Head of caudate nucleus (tissue), 42 donors: ENCODE data around the gene SH2D1B.
"Not testable (repeated sequence)": the region's sequence is repeated elsewhere in the genome, so short reads cannot be mapped to it uniquely, and the experiment has no call there.

Source experiments
- DNase-seq, 42 donors: peaks; one replicate each; pipeline versions ENCODE4 v3.0.0 to v3.0.0-alpha.2; 2020 to 2021; ENCODE audit warnings: mixed read lengths in 7 of 42
- intact Hi-C: fragments of 100-400 bp; cut with DNase I; formaldehyde crosslinking; loops from one replicate; pipeline ENCODE4 v1.15.0; 2022

SH2D1B gene, protein sequence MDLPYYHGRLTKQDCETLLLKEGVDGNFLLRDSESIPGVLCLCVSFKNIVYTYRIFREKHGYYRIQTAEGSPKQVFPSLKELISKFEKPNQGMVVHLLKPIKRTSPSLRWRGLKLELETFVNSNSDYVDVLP

DNA sequence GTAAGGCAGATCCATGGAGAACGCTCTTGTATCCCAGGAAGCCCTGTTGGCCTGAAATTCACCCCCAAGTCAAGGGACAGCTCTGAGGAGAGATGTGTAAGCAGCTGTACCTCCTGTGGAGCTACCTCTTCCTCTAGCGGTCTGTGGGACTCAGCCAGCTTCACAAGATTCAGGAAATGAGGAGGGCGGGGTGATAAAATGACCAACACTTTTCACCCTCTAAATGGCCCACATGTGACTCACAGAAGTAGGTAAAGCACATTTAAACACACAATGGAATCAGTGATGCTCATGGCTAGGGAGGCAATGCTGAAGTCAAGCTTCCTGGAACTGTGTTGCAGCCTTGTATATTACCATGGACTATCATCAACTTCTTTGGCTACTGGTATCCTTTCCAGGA lies at the start of gene SH2D1B:
TSS of gene SH2D1B (minus strand) at position 135 of the 400 bp plus-strand sequence. CDS start at position 15, 120 bp downstream.
- intact Hi-C loops: no loop called here
- no peak for DNase-seq

DNA sequence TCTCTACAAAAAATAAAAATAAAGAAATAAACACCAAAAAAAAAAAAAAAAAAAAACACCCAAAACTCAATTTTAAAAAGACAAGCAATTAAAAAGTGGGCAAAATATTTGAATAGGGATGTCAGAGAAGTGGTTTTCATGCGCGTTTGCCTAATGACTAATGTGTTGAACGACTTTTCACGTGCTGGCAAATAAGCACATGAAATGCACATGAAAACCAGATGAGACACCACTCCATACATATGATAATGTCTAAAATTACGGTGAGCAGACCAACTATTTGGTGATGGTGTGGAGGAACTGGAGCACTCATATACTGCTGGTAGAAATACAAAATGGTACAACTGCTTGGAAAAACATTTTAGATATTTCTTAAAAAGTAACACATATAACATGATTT lies 46.3 kb upstream of the SH2D1B start:
- no peak for DNase-seq
- intact Hi-C loops: no loop called here

DNA sequence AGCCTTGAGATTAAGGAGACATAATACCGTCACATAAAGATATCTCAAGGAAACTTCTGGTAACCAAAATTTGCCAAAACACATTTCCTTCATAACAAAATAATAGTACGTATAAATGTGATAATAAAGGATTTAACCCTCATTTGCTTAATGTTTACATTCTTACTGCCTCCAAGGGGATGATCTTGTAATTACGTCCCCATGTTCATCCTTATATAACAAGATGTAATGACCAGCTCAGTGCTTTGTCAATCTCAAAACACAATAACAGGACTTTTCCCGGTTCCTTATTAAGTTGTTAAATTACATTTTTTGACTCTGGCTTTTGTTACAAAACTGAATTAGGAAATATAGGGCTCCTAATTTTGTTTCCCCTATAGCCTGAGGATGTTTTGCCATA lies 44.4 kb upstream of the SH2D1B start:
- intact Hi-C loops: no loop called here

DNA sequence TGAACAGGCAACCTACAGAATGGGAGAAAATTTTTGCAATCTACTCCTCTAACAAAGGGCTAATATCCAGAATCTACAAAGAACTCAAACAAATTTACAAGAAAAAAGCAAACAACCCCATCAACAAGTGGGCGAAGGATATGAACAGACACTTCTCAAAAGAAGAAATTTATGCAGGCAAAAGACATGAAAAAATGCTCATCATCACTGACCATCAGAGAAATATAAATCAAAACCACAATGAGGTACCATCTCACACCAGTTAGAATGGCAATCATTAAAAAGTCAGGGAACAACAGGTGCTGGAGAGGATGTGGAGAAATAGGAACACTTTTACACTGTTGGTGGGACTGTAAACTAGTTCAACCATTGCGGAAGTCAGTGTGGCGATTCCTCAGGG lies 42.4 kb upstream of the SH2D1B start:
- DNase-seq, intact Hi-C loops: not testable (repeated sequence)

More for the DNA sequence above, 44.4 kb upstream of the SH2D1B start:
- no peak for DNase-seq

DNA sequence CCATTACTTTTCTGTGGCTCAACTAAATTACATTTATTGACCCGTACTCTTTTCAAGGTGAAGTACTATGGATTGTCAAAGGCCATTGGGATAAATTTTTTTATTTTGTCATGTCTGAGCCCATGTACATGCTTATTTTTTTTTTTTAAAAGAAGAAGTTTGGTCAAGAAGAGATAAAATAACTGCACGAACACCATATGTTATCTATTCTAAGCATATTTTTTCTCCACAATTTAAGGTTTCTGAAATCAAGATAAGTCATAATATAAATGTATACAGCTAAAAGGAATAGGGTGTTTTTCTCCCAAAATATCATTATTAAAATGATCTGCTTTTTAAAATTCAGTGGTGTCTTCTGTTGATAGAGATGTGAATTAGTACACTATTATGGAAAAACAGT lies 35.0 kb upstream of the SH2D1B start:
- DNase-seq: no peak
- intact Hi-C loops: no loop called here

DNA sequence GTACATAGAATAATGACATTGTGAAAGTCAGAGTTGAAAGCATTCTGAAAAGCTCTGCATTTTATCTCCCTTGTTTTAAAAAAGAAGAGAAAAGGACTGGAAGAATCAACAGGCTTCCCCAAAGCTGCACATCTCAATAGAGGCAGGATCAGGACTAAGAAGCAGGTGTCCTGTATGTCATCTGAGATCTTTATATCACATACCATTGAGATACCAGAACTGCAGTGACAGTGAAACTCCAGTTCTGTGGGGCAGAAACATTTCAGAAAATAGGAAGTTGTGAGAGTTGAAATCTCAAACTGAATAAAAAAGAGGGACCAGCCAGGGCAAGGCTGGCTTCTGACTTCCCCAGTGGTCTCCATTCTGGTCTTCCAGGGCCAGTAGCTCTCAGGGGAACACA lies 33.0 kb upstream of the SH2D1B start:
- DNase-seq: no peak
- intact Hi-C loops: no loop called here

DNA sequence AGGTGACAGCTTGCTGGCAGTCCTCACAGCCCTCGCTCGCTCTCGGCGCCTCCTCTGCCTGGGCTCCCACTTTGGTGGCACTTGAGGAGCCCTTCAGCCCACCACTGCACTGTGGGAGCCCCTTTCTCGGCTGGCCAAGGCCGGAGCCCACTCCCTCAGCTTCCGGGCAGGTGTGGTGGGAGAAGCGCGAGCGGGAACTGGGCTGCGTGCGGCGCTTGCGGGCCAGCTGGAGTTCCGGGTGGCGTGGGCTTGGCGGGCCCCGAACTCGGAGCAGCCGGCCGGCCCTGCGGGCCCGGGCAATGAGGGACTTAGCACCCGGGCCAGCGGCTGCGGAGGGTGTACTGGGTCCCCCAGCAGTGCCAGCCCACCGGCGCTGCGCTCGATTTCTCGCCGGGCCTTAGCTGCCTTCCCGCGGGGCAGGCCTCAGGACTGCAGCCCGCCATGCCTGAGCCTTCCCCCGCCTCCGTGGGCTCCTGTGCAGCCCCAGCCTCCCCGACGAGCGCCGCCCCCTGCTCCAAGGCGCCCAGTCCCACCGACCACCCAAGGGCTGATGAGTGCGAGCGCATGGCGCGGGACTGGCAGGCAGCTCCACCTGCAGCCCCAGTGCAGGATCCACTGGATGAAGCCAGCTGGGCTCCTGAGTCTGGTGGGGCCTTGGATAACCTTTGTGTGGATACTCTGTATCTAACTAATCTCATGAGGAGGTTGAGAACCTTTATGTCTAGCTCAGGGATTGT lies 21.2 kb upstream of the SH2D1B start:
- intact Hi-C loops, DNase-seq: not testable (repeated sequence)

DNA sequence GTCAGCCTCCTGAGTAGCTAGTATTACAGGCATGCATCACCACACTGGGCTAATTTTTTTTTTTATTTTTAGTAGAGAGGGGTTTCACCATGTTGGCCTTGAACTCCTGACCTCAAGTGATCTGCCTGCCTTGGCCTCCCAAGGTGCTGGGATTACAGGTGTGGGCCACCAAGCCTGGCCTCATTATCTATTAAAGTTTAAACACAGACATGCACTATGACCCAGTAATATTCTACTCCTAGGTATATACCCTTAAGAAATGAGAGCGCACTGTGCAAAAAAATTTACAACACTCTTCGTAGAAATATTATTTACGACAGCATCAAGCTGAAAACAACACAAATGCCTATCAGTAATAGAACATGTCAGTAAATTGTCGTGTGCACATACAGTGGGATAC lies 18.6 kb upstream of the SH2D1B start:
- no peak for DNase-seq

DNA sequence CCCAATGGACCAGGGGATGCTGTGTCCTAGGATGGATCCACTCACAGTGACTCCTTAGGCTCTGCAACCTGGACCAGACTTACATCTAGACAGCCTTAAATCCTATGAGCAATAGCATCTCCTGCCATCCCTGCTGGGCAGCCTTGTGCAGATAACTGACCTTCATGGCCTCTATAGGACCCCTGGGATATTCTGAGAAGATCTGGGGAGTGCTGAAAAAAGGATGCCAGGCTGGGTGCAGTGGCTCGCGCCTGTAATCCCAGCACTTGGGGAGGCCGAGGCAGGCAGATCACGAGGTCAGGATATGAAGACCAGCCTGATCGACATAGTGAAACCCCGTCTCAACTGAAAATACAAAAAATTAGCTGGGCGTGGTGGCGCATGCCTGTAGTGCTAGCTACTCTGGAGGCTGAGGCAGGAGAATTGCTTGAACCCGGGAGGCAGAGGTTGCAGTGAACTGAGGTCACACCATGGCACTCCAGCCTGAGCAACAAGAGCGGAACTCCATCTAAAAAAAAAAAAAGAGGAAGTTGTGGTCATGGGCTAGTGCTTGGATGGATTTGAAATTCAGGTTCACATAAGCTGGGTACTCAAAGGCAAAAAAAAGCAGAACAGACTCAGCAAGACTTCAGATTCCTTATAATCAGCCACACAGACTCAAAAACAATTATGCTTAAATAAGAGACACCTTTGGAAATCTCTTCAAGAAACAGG lies 10.9 kb upstream of the SH2D1B start:
- intact Hi-C loops: no loop called here
- no peak for DNase-seq

More for the DNA sequence above, 18.6 kb upstream of the SH2D1B start:
- intact Hi-C loops: no loop called here

DNA sequence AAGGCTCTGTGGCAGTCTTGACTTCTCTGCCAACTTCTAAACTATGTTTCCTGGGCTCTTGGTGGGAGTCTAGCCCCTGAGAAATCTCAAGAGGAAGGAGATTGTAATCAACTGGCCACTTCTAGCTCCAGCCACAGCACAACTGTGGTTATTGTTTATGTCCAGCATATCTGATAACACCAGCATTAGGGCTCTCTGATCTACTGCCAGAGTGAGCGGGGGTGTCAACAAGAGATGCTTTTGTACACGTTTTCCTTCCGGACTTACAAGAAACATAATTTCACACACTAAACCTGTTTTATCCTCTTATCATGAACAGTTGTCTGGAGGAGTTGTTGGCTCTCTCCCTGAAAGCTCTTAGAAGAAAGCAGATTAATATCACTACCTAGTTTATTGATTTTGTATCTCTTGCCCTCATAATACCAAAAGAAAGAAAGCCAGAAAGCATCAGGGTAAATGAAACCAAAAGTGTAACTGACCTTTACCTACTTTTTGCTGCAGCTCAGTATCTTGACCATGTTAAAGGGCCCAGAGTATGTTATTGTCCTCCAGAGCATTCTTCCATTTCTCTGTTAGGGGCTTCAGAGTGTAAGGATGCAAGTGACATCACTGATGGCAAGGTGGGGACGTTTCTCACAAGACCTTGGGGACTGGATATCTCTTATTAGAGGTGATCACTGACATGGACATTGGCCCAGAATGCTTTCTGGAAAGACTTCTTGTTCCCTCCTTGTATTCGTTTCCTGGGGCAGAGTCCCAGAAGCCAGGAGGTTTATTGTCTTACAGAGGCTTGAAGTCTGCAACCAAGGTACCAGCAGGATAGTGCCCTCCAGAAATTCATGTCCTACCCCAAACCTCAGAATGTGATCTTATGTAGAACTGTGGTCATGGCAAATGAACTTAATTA lies 9.6 kb upstream of the SH2D1B start:
- DNase-seq: no peak
- intact Hi-C loops: no loop called here

DNA sequence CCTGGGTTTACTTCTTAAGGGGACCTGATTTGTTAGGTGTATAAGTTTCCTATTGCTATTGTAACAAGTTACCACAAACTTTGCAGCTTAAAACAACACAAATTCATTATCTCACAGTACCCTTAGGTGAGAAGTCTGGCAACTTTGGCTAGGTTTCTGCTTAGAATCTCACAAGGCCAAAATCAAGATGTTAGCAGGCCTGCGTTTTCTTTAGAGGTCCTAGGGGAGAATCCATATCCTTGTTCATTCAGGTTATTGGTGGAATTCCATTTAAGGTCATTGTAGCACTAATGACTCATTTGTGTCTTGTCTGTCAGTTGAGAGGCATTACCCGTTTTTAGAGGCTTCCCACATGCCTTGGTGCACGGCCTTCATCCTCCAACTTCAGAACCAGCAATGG lies 8.2 kb upstream of the SH2D1B start:
- intact Hi-C loops: no loop called here
- no peak for DNase-seq

DNA sequence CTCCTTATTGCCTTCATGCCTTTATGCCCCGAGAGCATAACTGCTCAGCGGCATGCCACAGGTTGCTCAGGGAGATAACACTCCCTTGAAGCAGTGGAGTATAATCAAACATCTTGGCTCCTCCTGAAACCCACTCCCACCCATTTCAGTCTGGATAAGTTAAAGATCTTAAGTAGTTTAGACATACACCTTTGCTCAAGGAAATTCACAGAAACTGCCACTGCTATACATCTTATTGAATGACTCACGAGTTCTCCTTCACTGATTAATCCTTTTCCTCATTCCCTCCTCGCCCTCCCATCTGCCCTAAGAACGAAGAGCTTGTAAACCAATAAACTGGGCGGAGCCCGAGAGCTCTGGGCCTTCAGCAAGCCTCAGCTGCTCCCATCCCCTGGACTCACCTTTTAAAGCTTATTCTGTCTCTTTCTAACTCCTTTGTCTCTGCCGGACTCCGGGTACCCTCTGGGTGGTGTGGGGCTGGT lies 7.6 kb upstream of the SH2D1B start:
- intact Hi-C loops, DNase-seq: not testable (repeated sequence)

DNA sequence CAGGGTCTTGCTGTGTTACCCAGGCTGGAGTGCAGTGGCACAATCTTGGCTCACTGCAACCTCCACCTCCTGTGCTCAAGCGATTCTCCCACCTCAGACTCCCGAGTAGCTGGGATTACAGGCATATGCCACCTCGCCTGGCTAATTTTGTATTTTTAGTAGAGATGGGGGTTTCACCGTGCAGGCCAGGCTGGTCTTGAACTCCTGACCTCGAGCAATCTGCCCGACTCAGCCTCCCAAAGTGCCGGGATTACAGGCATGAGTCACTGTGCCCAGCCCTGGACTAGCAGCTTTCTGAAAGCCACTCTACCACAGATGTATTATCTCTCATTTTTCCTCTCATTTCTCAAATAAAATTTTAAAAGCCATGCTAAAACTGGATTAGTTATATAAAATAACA lies 6.6 kb upstream of the SH2D1B start:
- DNase-seq, intact Hi-C loops: not testable (repeated sequence)

DNA sequence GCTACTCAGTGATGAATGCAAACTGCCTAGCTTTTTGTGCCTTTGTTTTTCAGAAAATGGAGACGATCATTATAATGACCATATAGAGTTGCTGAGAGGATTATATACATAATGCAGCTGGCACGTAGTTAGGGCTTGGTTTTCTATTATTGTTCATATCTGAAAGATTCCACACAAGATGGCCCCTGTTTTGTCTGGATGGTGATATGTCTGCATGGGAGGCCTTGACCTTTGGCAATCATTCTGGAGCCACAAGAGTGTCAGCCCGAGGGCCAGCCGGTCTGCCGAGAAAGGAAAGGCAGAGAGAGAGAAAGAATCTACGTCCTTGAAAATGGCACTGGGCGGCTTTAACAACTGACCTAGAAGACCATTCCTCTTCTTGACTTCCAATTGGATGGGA lies 5.7 kb upstream of the SH2D1B start:
- no peak for DNase-seq
- intact Hi-C loops: no loop called here

DNA sequence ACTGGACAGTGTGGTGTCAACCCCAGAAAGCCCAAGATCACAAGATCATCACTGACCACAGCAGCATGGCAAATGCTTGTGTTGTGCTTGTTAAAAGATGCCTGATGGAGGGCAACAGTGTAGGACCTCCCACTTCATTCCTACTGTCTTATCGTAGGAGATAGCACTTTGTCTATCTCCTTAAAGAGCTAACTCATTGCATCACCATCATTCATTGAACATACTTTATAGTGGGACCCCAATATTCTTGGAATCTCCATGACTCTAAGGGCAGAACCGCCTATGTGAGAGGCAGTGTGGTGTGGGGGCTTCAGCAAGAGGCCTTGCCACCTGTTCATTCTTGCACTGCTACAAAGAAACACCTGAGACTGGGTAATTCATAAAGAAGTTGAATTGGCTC lies 5.0 kb upstream of the SH2D1B start:
- DNase-seq: no peak
- intact Hi-C loops: no loop called here

DNA sequence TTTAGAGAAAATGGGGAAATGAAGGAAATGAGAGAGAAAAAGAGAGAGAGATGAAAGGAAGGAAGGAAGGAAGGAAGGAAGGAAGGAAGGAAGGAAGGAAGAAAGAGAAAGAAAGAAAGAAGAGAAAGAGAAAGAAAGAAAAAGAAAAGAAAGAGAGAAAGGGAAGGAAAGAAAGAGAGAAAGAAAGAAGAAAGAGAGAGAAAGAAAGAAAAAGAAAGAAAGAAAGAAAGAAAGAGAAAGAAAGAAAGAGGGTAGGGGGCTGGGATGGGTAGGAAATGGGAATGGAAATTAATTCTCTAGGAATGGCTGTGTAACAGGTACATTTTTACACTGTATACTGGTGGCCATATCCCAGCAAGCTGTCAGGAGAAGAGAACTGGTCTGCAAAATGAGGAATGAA lies 4.3 kb upstream of the SH2D1B start:
- intact Hi-C loops: no loop called here
- no peak for DNase-seq

DNA sequence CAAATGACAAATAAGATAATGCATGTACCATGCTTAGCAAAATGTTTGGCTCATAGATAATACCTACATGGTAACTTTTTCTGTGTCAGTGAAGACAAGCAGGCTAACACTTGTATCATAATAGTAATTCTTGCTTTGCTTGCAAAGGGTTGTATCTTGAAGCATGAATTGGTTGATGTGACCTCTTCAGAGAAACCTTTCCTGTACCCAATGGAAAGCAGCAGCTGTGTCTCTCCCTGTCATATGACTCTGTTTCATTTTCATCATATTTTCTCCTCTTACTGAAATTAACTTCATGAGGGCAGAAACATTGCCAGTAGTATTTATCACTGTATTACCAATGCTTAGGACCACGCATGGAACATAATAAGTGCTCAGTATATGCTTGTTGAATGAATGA lies 4.4 kb downstream of the SH2D1B start:
- no peak for DNase-seq
- intact Hi-C loops: no loop called here

DNA sequence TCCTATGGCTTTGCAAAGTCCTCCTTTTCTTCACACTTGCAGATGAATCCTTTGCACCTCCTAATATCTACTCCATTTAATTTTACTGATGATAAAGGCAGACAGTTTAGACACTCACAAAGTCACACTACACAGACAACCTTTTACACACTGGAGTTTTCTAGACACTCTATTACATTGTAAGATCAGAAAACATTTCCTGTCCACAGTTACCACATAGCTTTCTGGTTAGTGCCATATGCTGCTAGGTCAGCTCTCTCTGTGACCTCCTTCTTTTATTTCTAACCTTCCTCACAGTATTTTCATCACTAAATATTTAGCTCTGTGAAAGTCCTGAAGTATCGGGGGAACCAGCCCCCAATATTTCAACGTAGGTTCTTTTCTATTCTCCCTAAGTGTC lies 5.1 kb downstream of the SH2D1B start:
- DNase-seq: no peak
- intact Hi-C loops: no loop called here

DNA sequence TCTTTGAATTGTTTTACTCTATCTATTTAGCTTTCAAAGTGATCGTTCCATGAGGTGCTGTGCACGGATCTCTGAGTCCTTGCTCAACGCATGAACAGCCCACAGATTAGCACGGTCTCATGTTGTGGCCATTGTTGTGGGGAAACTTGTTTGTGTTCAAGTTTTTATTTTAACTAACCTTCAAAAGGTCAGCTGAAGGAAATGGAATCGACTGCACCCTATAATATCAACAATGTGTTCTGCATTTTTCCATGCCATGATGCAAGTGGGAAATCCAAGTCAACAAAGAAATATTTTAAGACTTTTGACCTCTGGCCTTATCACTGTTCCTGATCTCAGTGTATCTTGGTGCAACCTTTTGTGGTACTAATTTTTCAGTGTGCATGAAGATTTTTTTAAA lies 6.1 kb downstream of the SH2D1B start:
- intact Hi-C loops: no loop called here
- no peak for DNase-seq
